Measurements from ENCODE around the gene MRNIP. TPM values are rescaled to one million over a fixed set of nuclear protein-coding genes. Genes with fewer than 3 reads are reported as not detected.
A peak's percentile ranks its signal among the peaks of the same experiment; 100 is the strongest.

Gene MRNIP
- total and polyA plus RNA-seq, 3 experiments from 2014 or later = 17.7 to 27.2 (median 23.9) TPM

- Histone ChIP-seq H3K27me3 (ENCODE audit: insufficient read depth, low read length, poor library complexity, severe bottlenecking) (no peaks in the 10 kb centered on the region), H3K9me3 (ENCODE audit: low read length) (no peaks in the 10 kb centered on the region), H3K27ac (ENCODE audit: low read depth, low read length) (peak within 1 kb of the TSS; percentile 54), H3K36me3 (ENCODE audit: insufficient read depth, low read length) (no peaks in the 10 kb centered on the region), H3K4me1 (ENCODE audit: insufficient read depth, low read length) (peaks cover 33% of the 10 kb centered on the region), H3K4me3 (ENCODE audit: low read length) (peak within 1 kb of the TSS; percentile 41)
- peaks cover 27 to 38% (median 28%) of the 10 kb centered on the region in 3 donors for H3K4me1 Mint-ChIP-seq
- peak within 1 kb of the TSS in 5 of 8 donors; percentile 26 to 72 (median 56) for H3K27ac Mint-ChIP-seq
- H3K4me3 Mint-ChIP-seq = peak within 1 kb of the TSS; percentile 66 to 91 (median 79)
- POLR2A ChIA-PET = interaction anchor here (1.0 to 1.8 kb wide), 6 partner anchors 9 to 183 kb away, joined by 3 to 12 read pairs (median 5); partner anchors contain the start of genes HNRNPH1, LTC4S and SQSTM1
- peaks cover 1 to 6% (median 3%) of the 10 kb centered on the region in 3 donors for H3K36me3 Mint-ChIP-seq
- CTCF ChIA-PET = interaction anchor here (0.9 kb wide), 2 partner anchors 9 to 44 kb away, joined by 3 to 4 read pairs; no protein-coding TSS in a partner anchor
- H3K27me3 Mint-ChIP-seq = no peaks in the 10 kb centered on the region
- peaks cover 0 to 4% (median 0%) of the 10 kb centered on the region in 5 donors for H3K9me3 Mint-ChIP-seq
- peak; percentile 48 to 70 (median 53) for DNase-seq
These were observed 52.2 kb downstream of the MRNIP start, which contains the start of gene MGAT4B for GRCh38 chr5:179806250-179807048. Gene MGAT4B, minus strand, starts transcription at chr5:179806866. Its CDS starts 283 bp downstream, at chr5:179806583.

GRCh38 chr5:179805529-179806249, 52.9 kb downstream of the MRNIP start:
- Histone ChIP-seq H3K36me3 (ENCODE audit: insufficient read depth, low read length) (no peaks in the 10 kb centered on the region), H3K4me1 (ENCODE audit: insufficient read depth, low read length) (peaks cover 33% of the 10 kb centered on the region), H3K27ac (ENCODE audit: low read depth, low read length) (peak overlapping the region; percentile 54), H3K27me3 (ENCODE audit: insufficient read depth, low read length, poor library complexity, severe bottlenecking) (no peaks in the 10 kb centered on the region), H3K9me3 (ENCODE audit: low read length) (no peaks in the 10 kb centered on the region), H3K4me3 (ENCODE audit: low read length) (peak overlapping the region; percentile 41)
- ChIA-PET POLR2A (interaction anchor here (0.8 to 1.8 kb wide), 5 partner anchors 9 to 17 kb away, joined by 5 to 12 read pairs (median 5); partner anchors contain the start of genes LTC4S and SQSTM1), CTCF (interaction anchor here (0.9 to 1.0 kb wide), 3 partner anchors 9 to 101 kb away, joined by 3 to 4 read pairs (median 3); no protein-coding TSS in a partner anchor)
- Mint-ChIP-seq H3K9me3 (peaks cover 0 to 4% (median 0%) of the 10 kb centered on the region in 5 donors), H3K4me1 (peaks cover 27 to 38% (median 28%) of the 10 kb centered on the region in 3 donors), H3K36me3 (peaks cover 1 to 9% (median 3%) of the 10 kb centered on the region in 3 donors), H3K27ac (peak overlapping the region in 6 of 8 donors; percentile 51 to 86 (median 72)), H3K4me3 (peak overlapping the region; percentile 82 to 95 (median 86)), H3K27me3 (no peaks in the 10 kb centered on the region)
- peak in 2 of 5 donors; percentile 30 to 63 for DNase-seq

- Histone ChIP-seq H3K4me1 (ENCODE audit: insufficient read depth, low read length) (peaks cover 33% of the 10 kb centered on the region), H3K36me3 (ENCODE audit: insufficient read depth, low read length) (no peaks in the 10 kb centered on the region), H3K4me3 (ENCODE audit: low read length) (peak overlapping the region; percentile 24), H3K27ac (ENCODE audit: low read depth, low read length) (peak overlapping the region; percentile 54), H3K27me3 (ENCODE audit: insufficient read depth, low read length, poor library complexity, severe bottlenecking) (no peaks in the 10 kb centered on the region), H3K9me3 (ENCODE audit: low read length) (no peaks in the 10 kb centered on the region)
- no peak for DNase-seq
- Mint-ChIP-seq H3K27ac (peak overlapping the region in 7 of 8 donors; percentile 51 to 86 (median 73)), H3K36me3 (peaks cover 1 to 11% (median 3%) of the 10 kb centered on the region in 3 donors), H3K9me3 (peaks cover 0 to 4% (median 0%) of the 10 kb centered on the region in 5 donors), H3K4me3 (peak overlapping the region; percentile 82 to 95 (median 86)), H3K27me3 (no peaks in the 10 kb centered on the region), H3K4me1 (peaks cover 27 to 38% (median 28%) of the 10 kb centered on the region in 3 donors)
- ChIA-PET CTCF (interaction anchor here (0.9 to 1.0 kb wide), 3 partner anchors 8 to 102 kb away, joined by 3 to 4 read pairs (median 3); no protein-coding TSS in a partner anchor), POLR2A (interaction anchor here (0.8 to 1.8 kb wide), 5 partner anchors 8 to 17 kb away, joined by 5 to 12 read pairs (median 5); partner anchors contain the start of genes LTC4S and SQSTM1)
These were observed 53.5 kb downstream of the MRNIP start for GRCh38 chr5:179805070-179805528.

- ChIA-PET POLR2A (no interaction called here), CTCF (no interaction called here)
- Mint-ChIP-seq H3K27ac (peak overlapping the region in 4 of 8 donors; percentile 51 to 78 (median 73)), H3K27me3 (no peaks in the 10 kb centered on the region), H3K36me3 (peaks cover 3 to 17% (median 3%) of the 10 kb centered on the region in 3 donors), H3K4me1 (peaks cover 27 to 38% (median 28%) of the 10 kb centered on the region in 3 donors), H3K4me3 (peak overlapping the region; percentile 82 to 95 (median 86)), H3K9me3 (peaks cover 0 to 4% (median 0%) of the 10 kb centered on the region in 5 donors)
- peaks cover 33% of the 10 kb centered on the region for H3K4me1 ChIP-seq (ENCODE audit: insufficient read depth, low read length)
- no peak for DNase-seq
- no peaks in the 10 kb centered on the region for H3K36me3 ChIP-seq (ENCODE audit: insufficient read depth, low read length)
- H3K9me3 ChIP-seq (ENCODE audit: low read length) = no peaks in the 10 kb centered on the region
- no peak overlapping the region for H3K27ac ChIP-seq (ENCODE audit: low read depth, low read length)
- peak overlapping the region; percentile 24 for H3K4me3 ChIP-seq (ENCODE audit: low read length)
- H3K27me3 ChIP-seq (ENCODE audit: insufficient read depth, low read length, poor library complexity, severe bottlenecking) = no peaks in the 10 kb centered on the region
These were observed 54.1 kb downstream of the MRNIP start for GRCh38 chr5:179804555-179804947.

GRCh38 chr5:179803651-179804554, 54.7 kb downstream of the MRNIP start:
- DNase-seq = peak in 2 of 5 donors; percentile 41 to 48
- Histone ChIP-seq H3K4me1 (ENCODE audit: insufficient read depth, low read length) (peaks cover 33% of the 10 kb centered on the region), H3K9me3 (ENCODE audit: low read length) (no peaks in the 10 kb centered on the region), H3K4me3 (ENCODE audit: low read length) (no peak overlapping the region), H3K36me3 (ENCODE audit: insufficient read depth, low read length) (peaks cover 1% of the 10 kb centered on the region), H3K27me3 (ENCODE audit: insufficient read depth, low read length, poor library complexity, severe bottlenecking) (no peaks in the 10 kb centered on the region), H3K27ac (ENCODE audit: low read depth, low read length) (no peak overlapping the region)
- Mint-ChIP-seq H3K9me3 (peaks cover 0 to 4% (median 0%) of the 10 kb centered on the region in 5 donors), H3K36me3 (peaks cover 3 to 23% (median 5%) of the 10 kb centered on the region in 3 donors), H3K27me3 (no peaks in the 10 kb centered on the region), H3K4me3 (peak overlapping the region; percentile 82 to 95 (median 86)), H3K27ac (peak overlapping the region in 7 of 8 donors; percentile 9 to 75 (median 36)), H3K4me1 (peaks cover 27 to 38% (median 28%) of the 10 kb centered on the region in 3 donors)
- ChIA-PET POLR2A (interaction anchor here (0.6 kb wide), 1 partner anchor 1057 kb away, joined by 3 read pairs; the partner anchor contains the start of gene ZFP62), CTCF (interaction anchor here (0.9 to 2.5 kb wide), 2 partner anchors 14 to 104 kb away, joined by 3 to 37 read pairs; partner anchors contain the start of gene TBC1D9B)

- peaks cover 33% of the 10 kb centered on the region for H3K4me1 ChIP-seq (ENCODE audit: insufficient read depth, low read length)
- no peaks in the 10 kb centered on the region for H3K9me3 ChIP-seq (ENCODE audit: low read length)
- Mint-ChIP-seq H3K9me3 (peaks cover 0 to 4% (median 0%) of the 10 kb centered on the region in 5 donors), H3K4me3 (peak overlapping the region in 3 of 7 donors; percentile 19 to 52 (median 48)), H3K27ac (no peak overlapping the region), H3K36me3 (peaks cover 3 to 31% (median 5%) of the 10 kb centered on the region in 3 donors), H3K27me3 (no peaks in the 10 kb centered on the region), H3K4me1 (peaks cover 27 to 34% (median 28%) of the 10 kb centered on the region in 3 donors)
- H3K27me3 ChIP-seq (ENCODE audit: insufficient read depth, low read length, poor library complexity, severe bottlenecking) = no peaks in the 10 kb centered on the region
- H3K36me3 ChIP-seq (ENCODE audit: insufficient read depth, low read length) = peaks cover 9% of the 10 kb centered on the region
- ChIA-PET CTCF (interaction anchor here (0.9 to 2.5 kb wide), 11 partner anchors 9 to 104 kb away, joined by 3 to 37 read pairs (median 6); partner anchors contain the start of genes LTC4S, SQSTM1 and TBC1D9B), POLR2A (interaction anchor here (0.6 kb wide), 1 partner anchor 1058 kb away, joined by 3 read pairs; the partner anchor contains the start of gene ZFP62)
- H3K27ac ChIP-seq (ENCODE audit: low read depth, low read length) = no peak overlapping the region
- DNase-seq = no peak
- H3K4me3 ChIP-seq (ENCODE audit: low read length) = no peak overlapping the region
These were observed 55.6 kb downstream of the MRNIP start for GRCh38 chr5:179802950-179803562.

Measured in CD8-positive, alpha-beta memory T cell (primary cell).